DMS53 treated with DMSO at 0.1 percent for 48 hours (cell line): ENCODE measurements around the gene LRRTM3.

ENCODE experiments used
- DNase-seq: peaks from one replicate; lab custom pipeline; 2025; ENCODE audit not compliant: unreplicated experiment; lab: John Stamatoyannopoulos, UW

Gene LRRTM3

GRCh38 chr10:67114945-67115344 is 189.1 kb downstream of the LRRTM3 start:
- peak; percentile 87 for DNase-seq

GRCh38 chr10:67115972-67116371 is 190.1 kb downstream of the LRRTM3 start:
- peak; percentile 11 for DNase-seq

GRCh38 chr10:67119651-67120050 is 193.8 kb downstream of the LRRTM3 start:
- no peak for DNase-seq

GRCh38 chr10:67127441-67127840 is 201.6 kb downstream of the LRRTM3 start:
- no peak for DNase-seq

- no peak for DNase-seq
Observed at GRCh38 chr10:67140641-67141040, 214.8 kb downstream of the LRRTM3 start.

GRCh38 chr10:67141300-67141699 is 215.5 kb downstream of the LRRTM3 start:
- no peak for DNase-seq

GRCh38 chr10:67144530-67144929 is 218.7 kb downstream of the LRRTM3 start:
- DNase-seq = no peak
